WERI-Rb-1 (cell line): Measurements from ENCODE around the gene DROSHA.

Source experiments
- DNase-seq: peaks from one replicate; pipeline ENCODE4 v3.0.0-alpha.2; 2020
- H3K27ac ChIP-seq: fragments of 250-450 bp; sonication (Bioruptor Pico); 2 replicates; pipeline ENCODE4 v1.5.1; 2020; ENCODE audit warnings: mild to moderate bottlenecking, moderate library complexity
- H3K27me3 ChIP-seq: fragments of 250-450 bp; sonication (Bioruptor Pico); 2 replicates; pipeline ENCODE4 v1.5.1; 2021; ENCODE audit warnings: mild to moderate bottlenecking, low read depth, moderate library complexity; ENCODE audit not compliant: insufficient read depth, severe bottlenecking
- H3K36me3 ChIP-seq: fragments of 250-450 bp; sonication (Bioruptor Pico); 2 replicates; pipeline ENCODE4 v1.5.1; 2020; ENCODE audit warnings: mild to moderate bottlenecking, moderate library complexity
- H3K4me3 ChIP-seq: 2 replicates; pipeline ENCODE4 v1.5.1; 2011; ENCODE audit warnings: low read depth, mild to moderate bottlenecking, control low read depth, low read length
- H3K9me3 ChIP-seq: fragments of 250-450 bp; sonication (Bioruptor Pico); 2 replicates; pipeline ENCODE4 v1.5.1; 2021; ENCODE audit warnings: mild to moderate bottlenecking, moderate library complexity; ENCODE audit not compliant: severe bottlenecking
- CTCF ChIP-seq: IDR thresholded peaks from 2 replicates; pipeline ENCODE4 v1.5.1; 2011; ENCODE audit warnings: low read depth, mild to moderate bottlenecking, control low read depth, inconsistent platforms, low read length

The DROSHA gene

GRCh38 chr5:31476738-31477141, 55.2 kb downstream of the DROSHA start:
- TF ChIP-seq CTCF, result no peak
- Histone ChIP-seq H3K36me3 (peaks cover 42% of the 10 kb centered on the region), H3K27ac (no peak overlapping the region), H3K27me3 (no peaks in the 10 kb centered on the region), H3K4me3 (no peak overlapping the region), H3K9me3 (no peaks in the 10 kb centered on the region)
- no peak for DNase-seq

- Histone ChIP-seq H3K36me3 (peaks cover 47% of the 10 kb centered on the region), H3K4me3 (no peak overlapping the region), H3K27ac (no peak overlapping the region), H3K27me3 (no peaks in the 10 kb centered on the region), H3K9me3 (no peaks in the 10 kb centered on the region)
- no peak for DNase-seq
- TF ChIP-seq CTCF, result no peak
Measured at GRCh38 chr5:31471916-31472315, 60.0 kb downstream of the DROSHA start.

GRCh38 chr5:31471040-31471439, 60.9 kb downstream of the DROSHA start:
- no peaks in the 10 kb centered on the region for H3K9me3 ChIP-seq
- H3K27me3 ChIP-seq, result no peaks in the 10 kb centered on the region
- H3K36me3 ChIP-seq, result peaks cover 56% of the 10 kb centered on the region
- no peak for DNase-seq
- no peak overlapping the region for H3K4me3 ChIP-seq
- no peak for TF ChIP-seq CTCF
- no peak overlapping the region for H3K27ac ChIP-seq

DNA sequence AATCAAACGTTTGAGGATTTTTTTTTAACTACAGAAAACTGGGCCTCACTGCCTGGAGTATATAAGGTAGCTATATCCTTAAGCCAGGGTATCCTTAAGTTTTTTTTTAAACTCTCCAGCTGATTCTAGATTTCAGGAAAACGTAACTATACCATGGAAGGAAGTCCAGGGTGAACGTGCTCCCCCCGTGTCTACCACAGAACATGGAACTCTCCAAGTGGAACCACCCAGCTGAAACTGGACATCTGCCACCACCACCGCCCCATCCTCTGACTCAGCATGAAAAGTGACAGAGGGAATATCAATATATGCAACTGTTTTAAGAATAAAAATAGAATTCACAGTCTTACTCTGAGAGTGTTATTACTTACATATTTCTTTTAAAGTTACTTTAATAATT, 61.3 kb downstream of the DROSHA start:
- Histone ChIP-seq H3K27ac (no peak overlapping the region), H3K27me3 (no peaks in the 10 kb centered on the region), H3K4me3 (no peak overlapping the region), H3K9me3 (no peaks in the 10 kb centered on the region), H3K36me3 (peaks cover 60% of the 10 kb centered on the region)
- TF ChIP-seq CTCF, result no peak
- DNase-seq, result no peak

DNA sequence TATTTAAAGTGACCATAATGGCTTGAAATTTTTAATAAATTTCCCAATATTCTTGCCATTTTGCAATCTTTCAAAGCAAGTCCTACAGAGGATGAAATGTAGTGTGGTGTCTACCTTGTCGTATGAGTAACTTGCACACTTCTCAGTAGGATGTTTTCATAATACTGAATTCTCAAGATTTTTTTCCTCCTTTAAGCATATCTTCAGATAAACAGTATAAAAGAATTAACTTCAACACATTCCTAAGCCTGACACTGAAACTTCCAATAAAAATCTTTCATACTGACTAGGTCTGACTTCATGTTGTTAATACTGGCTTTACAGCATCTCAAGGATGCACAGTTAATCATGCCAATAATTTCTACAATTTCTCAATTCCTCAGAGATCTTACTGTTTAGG, 62.0 kb downstream of the DROSHA start:
- DNase-seq, result no peak
- Histone ChIP-seq H3K27ac (no peak overlapping the region), H3K4me3 (no peak overlapping the region), H3K27me3 (no peaks in the 10 kb centered on the region), H3K9me3 (no peaks in the 10 kb centered on the region), H3K36me3 (peaks cover 60% of the 10 kb centered on the region)
- TF ChIP-seq CTCF, result no peak

GRCh38 chr5:31469466-31469865, 62.4 kb downstream of the DROSHA start:
- no peak for TF ChIP-seq CTCF
- no peaks in the 10 kb centered on the region for H3K27me3 ChIP-seq
- no peak overlapping the region for H3K4me3 ChIP-seq
- H3K36me3 ChIP-seq, result peaks cover 60% of the 10 kb centered on the region
- H3K9me3 ChIP-seq, result no peaks in the 10 kb centered on the region
- DNase-seq, result no peak
- H3K27ac ChIP-seq, result no peak overlapping the region
